K562 (cell line): ENCODE results near the gene SIRPA. TPM values are rescaled to one million over a fixed set of nuclear protein-coding genes. Genes with fewer than 3 reads are reported as not detected.

Source experiments
- ATAC-seq: fragments of 200-7000 bp; cut with Tn5 transposase; 3 replicates; pipeline ENCODE4 v1.9.1; 2020; ENCODE audit warnings: moderate library complexity
- BruUV-seq: library from RNA; stranded (reverse); fragments of 400-500 nt; replicated peaks from 2 replicates; lab custom pipeline; 2021; lab: Mats Ljungman, UMichigan
- CTCF ChIA-PET: fragments of 300-600 bp; formaldehyde crosslinking; extraction: SDS; loops from one replicate; lab custom pipeline; 2021; ENCODE audit warnings: low intra/inter-chr PET ratio; lab: Yijun Ruan, JAX
- POLR2A ChIA-PET: fragments of 300-600, 350-650 bp; sonication (Branson Sonifier 250); formaldehyde crosslinking; extraction: SDS; loops from one replicate; lab custom pipeline; 2021; ENCODE audit warnings: antibody characterized with exemption, inconsistent platforms; lab: Yijun Ruan, JAX
- DNase-seq, 4 experiments: peaks; one replicate each; pipeline versions ENCODE4 v3.0.0 to v3.0.0-alpha.2; 2011 to 2018; ENCODE audit warnings: low spot score in 3 of 4, mixed read lengths in 3 of 4; ENCODE audit errors: extremely low read depth in 1 of 4
- FAIRE-seq: peaks from 2 replicates; lab custom pipeline; 2011; peaks lifted over from hg19 to GRCh38; lab: Jason Lieb, UNC
- H2AFZ ChIP-seq: 2 replicates; pipeline ENCODE4 v1.6.0; 2011; ENCODE audit warnings: low read depth, low read length, control low read depth, inconsistent platforms
- H3K27ac ChIP-seq: fragments of 200-600 bp; 3 replicates; pipeline ENCODE4 v1.8.0; 2011; ENCODE audit warnings: low read depth, mild to moderate bottlenecking, control low read depth, inconsistent platforms, low read length, moderate library complexity, mixed read lengths; ENCODE audit errors: extremely low read depth
- H3K27me3 ChIP-seq, 2 experiments: fragments of 300-600 bp in 1 of 2; 2 replicates in 1 of 2; 3 replicates in 1 of 2; pipeline versions ENCODE4 v1.6.0 to v1.8.0; 2011; ENCODE audit warnings: inconsistent platforms in 2 of 2, low read length in 2 of 2, mild to moderate bottlenecking in 1 of 2, mixed read lengths in 1 of 2, moderate library complexity in 1 of 2; ENCODE audit not compliant: control insufficient read depth in 2 of 2, insufficient read depth in 2 of 2
- H3K36me3 ChIP-seq: fragments of 300-600 bp; 3 replicates; pipeline ENCODE4 v1.8.0; 2011; ENCODE audit warnings: mild to moderate bottlenecking, low read length, inconsistent platforms; ENCODE audit not compliant: control insufficient read depth, insufficient read depth
- H3K4me1 ChIP-seq, 2 experiments: fragments of 200-600 bp in 1 of 2; replicated peaks in 1 of 2; 2 replicates in 1 of 2; 3 replicates in 1 of 2; pipeline versions ENCODE4 v1.5.1 to v1.8.0; 2011; ENCODE audit warnings: inconsistent platforms in 2 of 2, low read length in 2 of 2, mild to moderate bottlenecking in 1 of 2, mixed read lengths in 1 of 2, moderate library complexity in 1 of 2; ENCODE audit not compliant: control insufficient read depth in 2 of 2, insufficient read depth in 2 of 2
- H3K4me2 ChIP-seq: 2 replicates; pipeline ENCODE4 v1.6.1; 2011; ENCODE audit warnings: low read length, control low read depth, inconsistent platforms, mixed read lengths; ENCODE audit not compliant: insufficient read depth
- H3K4me3 ChIP-seq: fragments of 200-600 bp; sonication (generic), shearing (Covaris generic); 2 replicates; pipeline ENCODE4 v1.5.1; 2016; ENCODE audit warnings: control low read depth, inconsistent platforms
- H3K79me2 ChIP-seq: fragments of 200-600 bp; 3 replicates; pipeline ENCODE4 v1.8.0; 2011; ENCODE audit warnings: low read length, inconsistent platforms; ENCODE audit not compliant: control insufficient read depth, insufficient read depth
- H3K9ac ChIP-seq, 2 experiments: 2 replicates each; pipeline versions ENCODE4 v1.6.0 to v1.6.1; 2011; ENCODE audit warnings: low read depth in 2 of 2, low read length in 2 of 2, control low read depth in 1 of 2, inconsistent platforms in 1 of 2, mild to moderate bottlenecking in 1 of 2, mixed read lengths in 1 of 2; ENCODE audit not compliant: insufficient read depth in 1 of 2
- H3K9me1 ChIP-seq: one replicate; pipeline ENCODE4 v1.6.0; 2011; ENCODE audit warnings: inconsistent platforms, mild to moderate bottlenecking, low read length, moderate library complexity; ENCODE audit not compliant: control insufficient read depth, insufficient read depth
- H3K9me3 ChIP-seq: replicated peaks from 2 replicates; pipeline ENCODE4 v1.5.1; 2011; ENCODE audit warnings: low read depth, low read length, inconsistent platforms; ENCODE audit not compliant: control insufficient read depth, insufficient read depth
- H4K20me1 ChIP-seq: replicated peaks from 2 replicates; pipeline ENCODE4 v1.6.1; 2011; ENCODE audit warnings: low read length, inconsistent platforms, mixed read lengths; ENCODE audit not compliant: control insufficient read depth, insufficient read depth
- HNRNPK ChIP-seq: fragments of 200-400 bp; formaldehyde crosslinking; IDR thresholded peaks from one replicate; pipeline ENCODE4 v1.6.1; 2018; ENCODE audit warnings: mild to moderate bottlenecking, low read depth, low read length; ENCODE audit not compliant: poor library complexity, severe bottlenecking
- TAF9B ChIP-seq: fragments of 450-650 bp; IDR thresholded peaks from 2 replicates; pipeline ENCODE4 v1.6.1; 2018; ENCODE audit warnings: mild to moderate bottlenecking; ENCODE audit not compliant: partially characterized antibody
- TOE1 ChIP-seq, 2 experiments: fragments of 450-650 bp in 1 of 2; sonication (generic) in 1 of 2; formaldehyde crosslinking in 1 of 2; IDR thresholded peaks; 2 replicates each; pipeline versions ENCODE4 v1.7.1 to v1.8.0; 2016 to 2022; ENCODE audit warnings: borderline replicate concordance in 2 of 2, mild to moderate bottlenecking in 2 of 2, antibody characterized with exemption in 1 of 2, inconsistent platforms in 1 of 2, low read depth in 1 of 2, missing genetic modification reagents in 1 of 2, moderate library complexity in 1 of 2
- ZNF274 ChIP-seq: IDR thresholded peaks from 2 replicates; pipeline ENCODE4 v1.6.1; 2011; ENCODE audit warnings: low read depth, mild to moderate bottlenecking, low read length, moderate library complexity, borderline replicate concordance
- ZNF311 ChIP-seq: fragments of 250-450 bp; sonication (Bioruptor Pico); IDR thresholded peaks from 2 replicates; pipeline ENCODE4 v1.4.0; 2020; ENCODE audit warnings: mild to moderate bottlenecking, moderate library complexity
- WGBS: fragments of 100-300 bp; shearing (Covaris generic); methylation state at CpG from one replicate; pipeline ENCODE4 v1.1.6; 2016; ENCODE audit warnings: low coverage, mixed read lengths; ENCODE audit not compliant: insufficient coverage; ENCODE audit errors: missing lambda C conversion rate; 5-methylcytosine and 5-hydroxymethylcytosine counted together
- in situ Hi-C: fragments of 300-500 bp; cut with MboI; formaldehyde crosslinking; loops from 4 replicates; pipeline ENCODE4 v1.15.0; 2018; ENCODE audit warnings: inconsistent platforms, mixed read lengths
- intact Hi-C: fragments of 100-400 bp; cut with micrococcal nuclease; formaldehyde crosslinking; loops from 2 replicates; pipeline ENCODE4 v1.14.2; 2022
- polyA plus RNA-seq, 8 experiments: library from polyadenylated mRNA; depleted of rRNA in 4 of 8; stranded (reverse) in 5 of 8; unstranded in 3 of 8; fragments of >200 nt; fragmentation: Nextera tagmentation in 2 of 8; fragmentation: Illumina TruSeq in 1 of 8; extraction: Ambion mirVana in 2 of 8; extraction: Trizol in 1 of 8; gene quantifications; 2 replicates each; pipeline versions ENCODE4 v1.2.1 to v1.2.3, GENCODE V29; 2011 to 2014; ENCODE audit warnings: inconsistent platforms in 1 of 8, missing spikeins in 1 of 8
- total RNA-seq, 7 experiments: library from RNA; depleted of rRNA in 6 of 7; stranded (reverse); fragments of >200 nt in 6 of 7; fragmentation: Illumina TruSeq in 2 of 7; extraction: Trizol in 2 of 7; gene quantifications; 2 replicates each; pipeline versions ENCODE4 v1.2.1 to v1.2.3, GENCODE V29; 2011 to 2021; ENCODE audit warnings: low replicate concordance in 1 of 7
- TF ChIP-seq, protein P1 (sequence below): sonication (generic); formaldehyde crosslinking; IDR thresholded peaks from 2 replicates; pipeline ENCODE4 v1.8.0; 2022; ENCODE audit warnings: mild to moderate bottlenecking, low read depth, missing genetic modification reagents
- TF ChIP-seq, protein P2 (sequence below): fragments of 450-650 bp; IDR thresholded peaks from 2 replicates; pipeline ENCODE4 v1.7.1; 2018; ENCODE audit warnings: mild to moderate bottlenecking, low read depth; ENCODE audit not compliant: partially characterized antibody

Gene SIRPA
- total and polyA plus RNA-seq, 9 of the 15 experiments (the other 6 are each of a cell fraction or from before 2014, with no cell fraction given) = 0.01 to 0.40 (median 0.11) TPM; not detected in 2

DNA sequence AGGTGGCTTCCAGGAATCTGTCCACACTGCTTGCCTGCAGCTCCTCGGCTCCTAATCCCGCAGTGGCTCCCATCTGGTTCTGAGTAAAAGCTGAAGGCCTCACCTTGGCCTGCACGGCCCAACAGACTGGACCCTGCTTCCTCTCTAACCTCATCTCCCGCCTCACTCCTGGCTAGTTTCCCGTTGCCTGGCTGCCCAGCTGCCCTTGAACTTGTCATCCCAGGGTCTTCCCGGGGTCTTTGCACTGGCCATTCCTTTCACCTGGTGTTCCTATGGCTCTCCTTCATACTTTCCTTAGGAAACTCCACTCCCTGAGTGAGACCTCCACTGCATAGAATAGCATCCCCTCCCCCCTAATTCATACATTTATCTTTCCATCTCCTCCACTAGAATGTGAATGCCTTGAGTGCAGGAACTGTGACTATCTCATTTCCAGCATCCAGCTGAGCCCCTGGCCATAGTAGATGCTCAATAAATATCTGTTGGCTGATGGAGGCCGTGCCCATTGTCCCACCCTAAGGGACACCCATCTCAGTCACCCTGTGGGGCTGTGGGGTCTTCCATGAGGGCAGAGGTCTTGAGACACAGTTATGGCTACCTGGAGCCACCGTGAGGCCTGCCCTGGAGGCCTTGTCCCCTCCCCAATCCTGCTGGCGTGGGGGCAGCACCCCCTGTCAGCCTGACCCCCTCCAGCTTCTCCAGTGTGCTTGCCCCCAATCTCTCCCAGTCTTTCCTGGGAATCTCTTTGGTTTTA, 9.1 kb upstream of the SIRPA start:
- ChIA-PET POLR2A (interaction anchor here (0.7 kb wide), 1 partner anchor 1010 kb away, joined by 5 read pairs; no protein-coding TSS in a partner anchor), CTCF (no interaction called here)
- H3K4me1 ChIP-seq = no peaks in the 10 kb centered on the region
- H3K36me3 ChIP-seq = no peaks in the 10 kb centered on the region
- ATAC-seq = no peak
- no peaks in the 10 kb centered on the region for H3K9me3 ChIP-seq
- no peaks in the 10 kb centered on the region for H3K79me2 ChIP-seq
- BruUV-seq = no TSS peak
- H2AFZ ChIP-seq = no peak overlapping the region
- H3K27ac ChIP-seq = no peak overlapping the region
- intact Hi-C loops = no loop called here
- no peaks in the 10 kb centered on the region for H4K20me1 ChIP-seq
- WGBS = 0% methylated on average over 7 of the region's 9 CpGs
- TF ChIP-seq HNRNPK (no peak), TOE1 (IDR thresholded peaks at IDR 0.05; ENCODE audit: borderline replicate concordance) (no peak), TOE1 (CRISPR knock-in tag; IDR thresholded peaks at IDR 0.05; ENCODE audit: borderline replicate concordance, low read depth) (no peak), TAF9B (no peak), ZNF274 (no peak), ZNF311 (no peak)
- TF ChIP-seq, protein P1, sequence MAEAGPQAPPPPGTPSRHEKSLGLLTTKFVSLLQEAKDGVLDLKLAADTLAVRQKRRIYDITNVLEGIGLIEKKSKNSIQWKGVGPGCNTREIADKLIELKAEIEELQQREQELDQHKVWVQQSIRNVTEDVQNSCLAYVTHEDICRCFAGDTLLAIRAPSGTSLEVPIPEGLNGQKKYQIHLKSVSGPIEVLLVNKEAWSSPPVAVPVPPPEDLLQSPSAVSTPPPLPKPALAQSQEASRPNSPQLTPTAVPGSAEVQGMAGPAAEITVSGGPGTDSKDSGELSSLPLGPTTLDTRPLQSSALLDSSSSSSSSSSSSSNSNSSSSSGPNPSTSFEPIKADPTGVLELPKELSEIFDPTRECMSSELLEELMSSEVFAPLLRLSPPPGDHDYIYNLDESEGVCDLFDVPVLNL (CRISPR knock-in tag) = no peak
- TF ChIP-seq, protein P2, sequence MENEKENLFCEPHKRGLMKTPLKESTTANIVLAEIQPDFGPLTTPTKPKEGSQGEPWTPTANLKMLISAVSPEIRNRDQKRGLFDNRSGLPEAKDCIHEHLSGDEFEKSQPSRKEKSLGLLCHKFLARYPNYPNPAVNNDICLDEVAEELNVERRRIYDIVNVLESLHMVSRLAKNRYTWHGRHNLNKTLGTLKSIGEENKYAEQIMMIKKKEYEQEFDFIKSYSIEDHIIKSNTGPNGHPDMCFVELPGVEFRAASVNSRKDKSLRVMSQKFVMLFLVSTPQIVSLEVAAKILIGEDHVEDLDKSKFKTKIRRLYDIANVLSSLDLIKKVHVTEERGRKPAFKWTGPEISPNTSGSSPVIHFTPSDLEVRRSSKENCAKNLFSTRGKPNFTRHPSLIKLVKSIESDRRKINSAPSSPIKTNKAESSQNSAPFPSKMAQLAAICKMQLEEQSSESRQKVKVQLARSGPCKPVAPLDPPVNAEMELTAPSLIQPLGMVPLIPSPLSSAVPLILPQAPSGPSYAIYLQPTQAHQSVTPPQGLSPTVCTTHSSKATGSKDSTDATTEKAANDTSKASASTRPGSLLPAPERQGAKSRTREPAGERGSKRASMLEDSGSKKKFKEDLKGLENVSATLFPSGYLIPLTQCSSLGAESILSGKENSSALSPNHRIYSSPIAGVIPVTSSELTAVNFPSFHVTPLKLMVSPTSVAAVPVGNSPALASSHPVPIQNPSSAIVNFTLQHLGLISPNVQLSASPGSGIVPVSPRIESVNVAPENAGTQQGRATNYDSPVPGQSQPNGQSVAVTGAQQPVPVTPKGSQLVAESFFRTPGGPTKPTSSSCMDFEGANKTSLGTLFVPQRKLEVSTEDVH = no peak
- no peak overlapping the region for H3K4me2 ChIP-seq
- DNase-seq = no peak
- no peak for FAIRE-seq
- no peak overlapping the region for H3K4me3 ChIP-seq
- H3K27me3 ChIP-seq = peaks cover 0 to 12% of the 10 kb centered on the region in 2 experiments; a peak in 2 of 5 replicates
- in situ Hi-C loops = no loop called here
- no peak overlapping the region for H3K9ac ChIP-seq
- no peaks in the 10 kb centered on the region for H3K9me1 ChIP-seq
